WTC11 (cell line): ENCODE results near the gene PLXDC2.

Experiments used
- CREB1 ChIP-seq: sonication (generic); formaldehyde crosslinking; IDR thresholded peaks from 2 replicates; pipeline ENCODE4 v1.8.0; 2023; ENCODE audit warnings: mild to moderate bottlenecking, missing genetic modification reagents
- E2F1 ChIP-seq: sonication (generic); formaldehyde crosslinking; IDR thresholded peaks from 2 replicates; pipeline ENCODE4 v1.8.0; 2022; ENCODE audit warnings: mild to moderate bottlenecking, missing genetic modification reagents
- FOXJ3 ChIP-seq: sonication (generic); formaldehyde crosslinking; IDR thresholded peaks from 2 replicates; pipeline ENCODE4 v1.9.0; 2021; ENCODE audit warnings: missing genetic modification reagents, mild to moderate bottlenecking, borderline replicate concordance
- FOXK1 ChIP-seq: sonication (generic); formaldehyde crosslinking; IDR thresholded peaks from 2 replicates; pipeline ENCODE4 v1.8.0; 2022; ENCODE audit warnings: mild to moderate bottlenecking, moderate library complexity, missing genetic modification reagents
- NFYB ChIP-seq: sonication (generic); formaldehyde crosslinking; conservative IDR thresholded peaks from 2 replicates; pipeline ENCODE4 v1.8.0; 2022; ENCODE audit warnings: low read depth, missing genetic modification reagents
- NR2C2 ChIP-seq: sonication (generic); formaldehyde crosslinking; IDR thresholded peaks from 2 replicates; pipeline ENCODE4 v1.8.0; 2022; ENCODE audit warnings: mild to moderate bottlenecking, missing genetic modification reagents
- TEAD4 ChIP-seq: sonication (generic); formaldehyde crosslinking; IDR thresholded peaks from 2 replicates; pipeline ENCODE4 v1.8.0; 2022; ENCODE audit warnings: mild to moderate bottlenecking, missing genetic modification reagents
- ZBTB21 ChIP-seq: sonication (generic); formaldehyde crosslinking; IDR thresholded peaks from 2 replicates; pipeline ENCODE4 v1.8.1; 2023; ENCODE audit warnings: mild to moderate bottlenecking, missing genetic modification reagents, borderline replicate concordance
- ZNF138 ChIP-seq: sonication (generic); formaldehyde crosslinking; conservative IDR thresholded peaks from 2 replicates; pipeline ENCODE4 v1.8.1; 2022; ENCODE audit warnings: mild to moderate bottlenecking, moderate library complexity, missing genetic modification reagents
- TF ChIP-seq, protein P1 (sequence below): fragments of 200-600 bp; IDR thresholded peaks from 2 replicates; pipeline ENCODE4 v1.8.0; 2022; ENCODE audit warnings: antibody characterized with exemption
- TF ChIP-seq, protein P2 (sequence below): sonication (generic); formaldehyde crosslinking; IDR thresholded peaks from 2 replicates; pipeline ENCODE4 v1.8.0; 2022; ENCODE audit warnings: mild to moderate bottlenecking, missing genetic modification reagents

DNA sequence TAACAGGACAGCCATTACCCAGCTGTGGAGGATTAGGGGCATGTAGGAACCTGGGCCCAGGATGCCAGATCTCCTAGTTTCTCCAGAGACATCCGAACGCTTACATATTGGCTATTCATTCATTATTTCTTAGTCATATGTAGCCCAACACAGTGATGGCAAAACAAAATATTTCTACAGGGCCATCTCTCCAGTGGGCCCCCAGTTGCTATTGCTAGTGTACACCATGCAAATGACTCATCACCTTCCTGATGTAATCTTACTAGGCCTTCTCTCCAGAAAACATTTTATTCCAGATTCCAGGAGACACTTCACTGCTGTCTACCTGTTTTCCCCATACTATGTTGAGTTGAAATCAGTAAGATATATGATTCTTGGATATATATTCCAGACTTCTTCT, 201.7 kb downstream of the PLXDC2 start:
- TF ChIP-seq, protein P1, sequence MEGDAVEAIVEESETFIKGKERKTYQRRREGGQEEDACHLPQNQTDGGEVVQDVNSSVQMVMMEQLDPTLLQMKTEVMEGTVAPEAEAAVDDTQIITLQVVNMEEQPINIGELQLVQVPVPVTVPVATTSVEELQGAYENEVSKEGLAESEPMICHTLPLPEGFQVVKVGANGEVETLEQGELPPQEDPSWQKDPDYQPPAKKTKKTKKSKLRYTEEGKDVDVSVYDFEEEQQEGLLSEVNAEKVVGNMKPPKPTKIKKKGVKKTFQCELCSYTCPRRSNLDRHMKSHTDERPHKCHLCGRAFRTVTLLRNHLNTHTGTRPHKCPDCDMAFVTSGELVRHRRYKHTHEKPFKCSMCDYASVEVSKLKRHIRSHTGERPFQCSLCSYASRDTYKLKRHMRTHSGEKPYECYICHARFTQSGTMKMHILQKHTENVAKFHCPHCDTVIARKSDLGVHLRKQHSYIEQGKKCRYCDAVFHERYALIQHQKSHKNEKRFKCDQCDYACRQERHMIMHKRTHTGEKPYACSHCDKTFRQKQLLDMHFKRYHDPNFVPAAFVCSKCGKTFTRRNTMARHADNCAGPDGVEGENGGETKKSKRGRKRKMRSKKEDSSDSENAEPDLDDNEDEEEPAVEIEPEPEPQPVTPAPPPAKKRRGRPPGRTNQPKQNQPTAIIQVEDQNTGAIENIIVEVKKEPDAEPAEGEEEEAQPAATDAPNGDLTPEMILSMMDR: no peak
- TF ChIP-seq TEAD4 (CRISPR knock-in tag): no peak
- no peak for TF ChIP-seq CREB1 (CRISPR knock-in tag)
- TF ChIP-seq ZNF138: no peak
- no peak for TF ChIP-seq FOXK1 (CRISPR knock-in tag)
- TF ChIP-seq, protein P2, sequence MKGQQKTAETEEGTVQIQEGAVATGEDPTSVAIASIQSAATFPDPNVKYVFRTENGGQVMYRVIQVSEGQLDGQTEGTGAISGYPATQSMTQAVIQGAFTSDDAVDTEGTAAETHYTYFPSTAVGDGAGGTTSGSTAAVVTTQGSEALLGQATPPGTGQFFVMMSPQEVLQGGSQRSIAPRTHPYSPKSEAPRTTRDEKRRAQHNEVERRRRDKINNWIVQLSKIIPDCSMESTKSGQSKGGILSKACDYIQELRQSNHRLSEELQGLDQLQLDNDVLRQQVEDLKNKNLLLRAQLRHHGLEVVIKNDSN (CRISPR knock-in tag): no peak
- no peak for TF ChIP-seq E2F1 (CRISPR knock-in tag)
- TF ChIP-seq NR2C2 (CRISPR knock-in tag): no peak
- TF ChIP-seq FOXJ3 (CRISPR knock-in tag): no peak
- no peak for TF ChIP-seq NFYB (CRISPR knock-in tag)
- TF ChIP-seq ZBTB21 (CRISPR knock-in tag): no peak
